ENCODE results near the gene ORC3.
"Not testable (repeated sequence)": the region's sequence is repeated elsewhere in the genome, so short reads cannot be mapped to it uniquely, and the experiment has no call there.

Gene ORC3

GRCh38 chr6:87682310-87682709 is 92.4 kb downstream of the ORC3 start:
- DNase-seq (ENCODE audit: extremely low read depth, low read depth), result no peak
- TF ChIP-seq, protein P1, sequence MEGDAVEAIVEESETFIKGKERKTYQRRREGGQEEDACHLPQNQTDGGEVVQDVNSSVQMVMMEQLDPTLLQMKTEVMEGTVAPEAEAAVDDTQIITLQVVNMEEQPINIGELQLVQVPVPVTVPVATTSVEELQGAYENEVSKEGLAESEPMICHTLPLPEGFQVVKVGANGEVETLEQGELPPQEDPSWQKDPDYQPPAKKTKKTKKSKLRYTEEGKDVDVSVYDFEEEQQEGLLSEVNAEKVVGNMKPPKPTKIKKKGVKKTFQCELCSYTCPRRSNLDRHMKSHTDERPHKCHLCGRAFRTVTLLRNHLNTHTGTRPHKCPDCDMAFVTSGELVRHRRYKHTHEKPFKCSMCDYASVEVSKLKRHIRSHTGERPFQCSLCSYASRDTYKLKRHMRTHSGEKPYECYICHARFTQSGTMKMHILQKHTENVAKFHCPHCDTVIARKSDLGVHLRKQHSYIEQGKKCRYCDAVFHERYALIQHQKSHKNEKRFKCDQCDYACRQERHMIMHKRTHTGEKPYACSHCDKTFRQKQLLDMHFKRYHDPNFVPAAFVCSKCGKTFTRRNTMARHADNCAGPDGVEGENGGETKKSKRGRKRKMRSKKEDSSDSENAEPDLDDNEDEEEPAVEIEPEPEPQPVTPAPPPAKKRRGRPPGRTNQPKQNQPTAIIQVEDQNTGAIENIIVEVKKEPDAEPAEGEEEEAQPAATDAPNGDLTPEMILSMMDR (IDR thresholded peaks at IDR 0.05; ENCODE audit: low read depth, low read length), result no peak

DNA sequence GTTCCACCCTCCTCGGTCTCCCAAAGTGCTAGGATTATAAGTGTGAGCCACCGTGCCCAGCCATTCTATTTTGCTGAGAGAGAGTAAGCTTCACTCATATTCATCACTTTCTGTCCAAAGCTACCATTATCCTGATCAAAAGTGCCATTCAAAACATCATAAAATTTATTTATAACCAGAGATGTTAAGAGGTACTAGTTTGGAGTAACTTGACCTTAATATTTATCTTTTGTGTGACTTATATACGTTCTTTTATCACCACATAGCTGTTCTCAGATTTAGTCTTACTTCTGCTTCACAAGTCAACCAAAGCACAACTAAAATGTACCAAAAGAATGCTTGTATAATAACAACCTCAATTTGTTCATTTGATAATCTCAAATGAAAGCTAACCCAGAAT is 94.0 kb downstream of the ORC3 start:
- TF ChIP-seq, protein P1 (IDR thresholded peaks at IDR 0.05; ENCODE audit: low read depth, low read length), result no peak
- no peak for DNase-seq (ENCODE audit: extremely low read depth, low read depth)

DNA sequence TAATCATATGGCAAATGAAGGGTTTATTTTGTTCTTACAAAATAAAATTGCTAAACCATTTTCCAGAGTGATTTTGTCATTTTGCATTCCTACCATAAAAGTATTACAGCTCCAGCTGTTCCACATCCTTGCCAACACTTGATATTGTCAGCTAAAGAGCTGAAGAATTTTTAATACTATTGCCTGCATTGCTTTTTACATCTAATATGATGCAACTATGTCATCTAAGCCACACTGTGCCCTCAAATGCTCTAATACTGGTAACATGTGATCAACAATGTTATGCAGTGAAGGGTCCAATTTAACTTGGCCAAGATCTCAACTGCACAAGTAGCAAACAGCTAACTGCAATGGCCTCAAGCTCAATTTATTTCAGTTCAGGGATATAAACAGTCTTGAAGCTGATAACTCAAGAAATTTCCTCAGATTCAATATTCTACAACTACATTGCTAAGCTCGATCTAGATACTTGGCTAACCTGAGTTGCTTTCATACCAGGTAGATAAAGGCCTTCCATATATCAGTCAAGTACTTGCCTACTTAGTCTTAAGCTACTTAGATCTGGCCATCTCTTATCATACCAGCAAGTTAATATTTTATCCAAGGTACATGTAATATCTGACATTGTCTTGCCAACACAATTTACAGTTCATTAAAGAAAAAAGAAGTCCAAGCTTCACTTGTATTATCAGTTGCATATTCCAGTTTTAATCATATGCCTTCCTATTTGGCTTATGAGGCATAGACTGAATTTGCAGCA is 95.1 kb downstream of the ORC3 start:
- TF ChIP-seq, protein P1 (IDR thresholded peaks at IDR 0.05; ENCODE audit: low read depth, low read length), result no peak
- no peak for DNase-seq (ENCODE audit: extremely low read depth, low read depth)

DNA sequence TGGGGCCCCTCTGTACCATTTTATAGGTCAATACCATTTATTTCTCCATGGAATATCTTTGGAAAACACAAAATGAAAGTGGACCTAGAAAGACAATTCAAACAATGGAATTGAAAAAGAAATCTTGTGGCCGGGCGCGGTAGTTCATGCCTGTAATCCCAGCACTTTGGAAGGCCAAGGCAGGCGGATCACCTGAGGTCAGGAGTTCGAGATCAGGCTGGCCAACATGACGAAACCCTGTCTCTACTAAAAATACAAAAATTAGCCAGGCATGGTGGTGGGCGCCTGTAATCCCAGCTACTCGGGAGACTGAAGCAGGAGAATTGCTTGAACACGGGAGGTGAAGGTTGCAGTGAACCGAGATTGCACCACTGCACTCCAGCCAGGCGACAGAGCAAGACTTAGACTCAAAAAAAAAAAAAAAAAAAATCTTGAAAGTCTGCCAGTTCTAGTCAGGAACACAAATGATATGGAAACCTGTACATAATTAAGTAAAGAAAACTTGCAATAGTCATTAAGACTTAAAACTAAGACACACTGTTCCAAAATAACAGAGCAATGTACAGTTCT is 96.8 kb downstream of the ORC3 start:
- DNase-seq (ENCODE audit: extremely low read depth, low read depth), result not testable (repeated sequence)

DNA sequence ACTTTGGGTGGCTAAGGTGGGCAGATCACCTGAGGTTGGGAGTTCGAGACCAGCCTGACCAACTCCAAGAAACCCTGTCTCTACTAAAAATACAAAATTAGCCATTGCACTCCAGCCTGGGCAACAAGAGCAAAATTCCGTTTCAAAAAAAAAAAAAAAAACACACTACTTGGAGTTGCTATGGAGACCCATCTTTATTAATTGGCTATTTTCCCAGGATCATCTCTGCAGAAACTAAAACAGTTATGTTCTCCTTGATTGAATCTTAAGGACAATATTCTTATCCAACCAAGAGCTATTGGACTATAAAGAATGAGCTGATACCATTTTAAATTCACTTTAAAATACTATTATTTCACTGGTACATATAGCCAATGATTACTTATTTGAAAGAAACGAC is 97.4 kb downstream of the ORC3 start:
- DNase-seq (ENCODE audit: extremely low read depth, low read depth), result no peak
- TF ChIP-seq, protein P1 (IDR thresholded peaks at IDR 0.05; ENCODE audit: low read depth, low read length), result no peak

- DNase-seq (ENCODE audit: extremely low read depth, low read depth), result not testable (repeated sequence)
Measured at GRCh38 chr6:87687893-87688292, 98.0 kb downstream of the ORC3 start.

DNA sequence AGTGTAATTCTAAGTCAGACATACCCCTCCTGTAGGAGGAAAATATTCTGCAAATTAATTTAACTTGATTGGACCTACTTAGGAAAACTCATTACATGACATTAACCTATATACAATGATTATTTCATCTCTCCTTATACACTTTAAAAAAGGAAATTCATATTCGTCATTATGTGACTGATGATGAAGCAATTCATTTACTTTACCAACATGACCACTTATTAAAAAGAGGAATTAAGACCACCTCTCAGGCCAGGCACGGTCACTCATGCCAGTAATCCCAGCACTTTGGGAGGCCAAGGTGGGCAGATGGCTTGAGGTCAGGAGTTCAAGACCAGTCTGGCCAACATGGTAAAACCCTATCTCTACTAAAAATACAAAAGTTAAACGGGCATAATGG is 100.5 kb downstream of the ORC3 start:
- no peak for DNase-seq (ENCODE audit: extremely low read depth, low read depth)
- TF ChIP-seq, protein P1 (IDR thresholded peaks at IDR 0.05; ENCODE audit: low read depth, low read length), result no peak

DNA sequence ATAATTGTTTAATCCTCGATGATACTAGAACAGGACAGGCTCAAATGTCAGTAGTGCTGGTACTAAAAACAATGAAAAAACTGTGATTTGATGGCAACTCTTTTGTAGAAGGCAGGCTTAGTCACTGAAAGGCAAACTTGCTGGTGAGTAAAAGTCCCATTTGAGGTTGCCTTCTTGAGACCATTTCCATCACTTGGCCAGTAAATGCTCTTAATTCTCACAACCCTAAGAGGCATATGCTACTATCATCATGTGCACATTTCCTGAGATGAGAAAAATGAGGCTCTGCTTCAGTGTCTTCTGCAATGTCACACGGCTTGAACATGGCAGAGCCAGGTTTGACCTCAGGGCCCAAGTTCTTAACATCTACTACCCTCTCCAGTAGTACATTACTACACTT is 102.2 kb downstream of the ORC3 start:
- TF ChIP-seq, protein P1 (IDR thresholded peaks at IDR 0.05; ENCODE audit: low read depth, low read length), result no peak
- DNase-seq (ENCODE audit: extremely low read depth, low read depth), result no peak

DNA sequence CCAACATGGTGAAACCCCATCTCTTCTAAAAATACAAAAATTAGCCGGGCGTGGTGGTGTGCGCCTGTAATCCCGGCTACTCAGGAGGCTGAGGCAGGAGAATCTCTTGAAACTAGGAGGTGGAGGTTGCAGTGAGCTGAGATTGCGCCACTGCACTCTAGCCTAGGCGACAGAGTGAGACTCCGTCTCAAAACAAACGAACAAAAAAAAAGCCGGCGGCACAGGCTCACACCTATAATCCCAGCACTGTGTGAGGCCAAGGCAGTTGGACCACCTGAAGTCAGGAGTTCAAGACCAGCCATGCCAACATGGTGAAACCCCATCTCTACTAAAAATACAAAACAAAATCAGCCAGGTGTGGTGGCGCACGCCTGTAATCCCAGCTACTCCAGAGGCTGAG is 106.9 kb downstream of the ORC3 start:
- DNase-seq (ENCODE audit: extremely low read depth, low read depth), result not testable (repeated sequence)
